Measurements from ENCODE around the gene MAP4.
A peak's percentile ranks its signal among the peaks of the same experiment; 100 is the strongest.
"Not testable (repeated sequence)": the region's sequence is repeated elsewhere in the genome, so short reads cannot be mapped to it uniquely, and the experiment has no call there.

The MAP4 gene

DNA sequence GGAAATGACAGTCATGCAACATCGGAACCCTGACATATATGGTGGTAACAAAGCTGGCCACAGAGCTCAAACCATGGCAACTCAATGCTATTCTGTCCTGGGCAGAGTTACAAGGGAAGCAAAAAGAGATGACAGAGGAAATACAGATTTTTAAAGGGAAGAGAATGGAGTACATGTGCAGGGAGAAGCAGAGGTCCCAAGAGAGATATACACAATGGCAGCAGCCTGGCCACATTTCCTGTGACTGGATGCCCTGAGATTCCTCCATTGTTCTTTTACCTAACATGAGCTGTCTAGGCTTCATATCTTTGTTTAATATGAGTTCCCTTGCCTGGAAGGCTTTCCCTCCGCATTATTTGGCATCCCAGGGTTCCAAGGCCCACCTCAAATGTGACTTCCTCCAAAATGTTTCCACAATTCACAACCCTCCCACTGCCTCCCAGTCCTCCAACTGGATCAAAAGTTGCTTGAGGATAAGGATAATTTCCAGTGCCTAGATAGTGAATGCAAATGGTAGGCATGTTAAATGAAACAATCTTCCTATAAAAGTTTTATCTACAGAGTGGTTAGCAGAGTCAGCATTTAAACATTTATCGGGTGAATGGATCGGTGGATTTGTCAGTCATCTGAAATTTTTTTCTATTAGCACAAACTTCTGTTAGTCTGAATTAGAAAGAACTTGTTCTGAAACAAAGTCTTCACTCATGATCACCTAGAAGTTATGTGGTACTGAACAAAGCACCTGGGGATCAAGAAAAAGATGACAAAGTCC is 127.0 kb downstream of the MAP4 start:
- no peak for DNase-seq (ENCODE audit: low read depth)
- TF ChIP-seq, protein P1, sequence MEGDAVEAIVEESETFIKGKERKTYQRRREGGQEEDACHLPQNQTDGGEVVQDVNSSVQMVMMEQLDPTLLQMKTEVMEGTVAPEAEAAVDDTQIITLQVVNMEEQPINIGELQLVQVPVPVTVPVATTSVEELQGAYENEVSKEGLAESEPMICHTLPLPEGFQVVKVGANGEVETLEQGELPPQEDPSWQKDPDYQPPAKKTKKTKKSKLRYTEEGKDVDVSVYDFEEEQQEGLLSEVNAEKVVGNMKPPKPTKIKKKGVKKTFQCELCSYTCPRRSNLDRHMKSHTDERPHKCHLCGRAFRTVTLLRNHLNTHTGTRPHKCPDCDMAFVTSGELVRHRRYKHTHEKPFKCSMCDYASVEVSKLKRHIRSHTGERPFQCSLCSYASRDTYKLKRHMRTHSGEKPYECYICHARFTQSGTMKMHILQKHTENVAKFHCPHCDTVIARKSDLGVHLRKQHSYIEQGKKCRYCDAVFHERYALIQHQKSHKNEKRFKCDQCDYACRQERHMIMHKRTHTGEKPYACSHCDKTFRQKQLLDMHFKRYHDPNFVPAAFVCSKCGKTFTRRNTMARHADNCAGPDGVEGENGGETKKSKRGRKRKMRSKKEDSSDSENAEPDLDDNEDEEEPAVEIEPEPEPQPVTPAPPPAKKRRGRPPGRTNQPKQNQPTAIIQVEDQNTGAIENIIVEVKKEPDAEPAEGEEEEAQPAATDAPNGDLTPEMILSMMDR (IDR thresholded peaks at IDR 0.05; ENCODE audit: low read depth, low read length, missing control alignments), result no peak
- in situ Hi-C loops (cut with HindIII; ENCODE audit: low sequenced_read_pairs), result no loop called here
- no peak overlapping the region for H3K4me3 ChIP-seq (ENCODE audit: low read depth, low read length)

DNA sequence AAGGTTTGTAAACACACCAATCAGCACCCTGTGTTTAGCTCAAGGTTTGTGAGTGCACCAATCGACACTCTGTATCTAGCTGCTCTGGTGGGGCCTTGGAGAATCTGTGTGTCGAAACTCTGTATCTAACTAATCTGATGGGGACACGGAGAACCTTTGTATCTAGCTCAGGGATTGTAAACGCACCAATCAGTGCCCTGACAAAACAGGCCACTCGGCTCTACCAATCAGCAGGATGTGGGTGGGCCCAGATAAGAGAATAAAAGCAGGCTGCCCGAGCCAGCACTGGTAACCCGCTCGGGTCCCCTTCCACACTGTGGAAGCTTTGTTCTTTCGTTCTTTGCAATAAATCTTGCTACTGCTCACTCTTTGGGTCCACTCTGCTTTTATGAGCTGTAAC is 128.2 kb downstream of the MAP4 start:
- DNase-seq (ENCODE audit: low read depth); in situ Hi-C loops (cut with HindIII; ENCODE audit: low sequenced_read_pairs): not testable (repeated sequence)

GRCh38 chr3:47885168-47885567 is 131.0 kb downstream of the MAP4 start:
- no peak for DNase-seq (ENCODE audit: low read depth)
- TF ChIP-seq, protein P1 (IDR thresholded peaks at IDR 0.05; ENCODE audit: low read depth, low read length, missing control alignments), result no peak
- no peak overlapping the region for H3K4me3 ChIP-seq (ENCODE audit: low read depth, low read length)
- in situ Hi-C loops (cut with HindIII; ENCODE audit: low sequenced_read_pairs), result no loop called here

More for the DNA sequence above, 128.2 kb downstream of the MAP4 start:
- H3K4me3 ChIP-seq (ENCODE audit: low read depth, low read length), result not testable (repeated sequence)

- TF ChIP-seq, protein P1 (IDR thresholded peaks at IDR 0.05; ENCODE audit: low read depth, low read length, missing control alignments), result no peak
- in situ Hi-C loops (cut with HindIII; ENCODE audit: low sequenced_read_pairs), result no loop called here
- DNase-seq (ENCODE audit: low read depth), result no peak
- no peak overlapping the region for H3K4me3 ChIP-seq (ENCODE audit: low read depth, low read length)
These were observed 131.6 kb downstream of the MAP4 start for GRCh38 chr3:47884603-47885002.

GRCh38 chr3:47882338-47882737 is 133.9 kb downstream of the MAP4 start:
- TF ChIP-seq, protein P1 (IDR thresholded peaks at IDR 0.05; ENCODE audit: low read depth, low read length, missing control alignments), result no peak
- no peak for DNase-seq (ENCODE audit: low read depth)
- in situ Hi-C loops (cut with HindIII; ENCODE audit: low sequenced_read_pairs), result no loop called here
- H3K4me3 ChIP-seq (ENCODE audit: low read depth, low read length), result no peak overlapping the region

GRCh38 chr3:47877719-47878118 is 138.5 kb downstream of the MAP4 start:
- H3K4me3 ChIP-seq (ENCODE audit: low read depth, low read length), result no peak overlapping the region
- in situ Hi-C loops (cut with HindIII; ENCODE audit: low sequenced_read_pairs), result no loop called here
- TF ChIP-seq, protein P1 (IDR thresholded peaks at IDR 0.05; ENCODE audit: low read depth, low read length, missing control alignments), result no peak
- DNase-seq (ENCODE audit: low read depth), result no peak

DNA sequence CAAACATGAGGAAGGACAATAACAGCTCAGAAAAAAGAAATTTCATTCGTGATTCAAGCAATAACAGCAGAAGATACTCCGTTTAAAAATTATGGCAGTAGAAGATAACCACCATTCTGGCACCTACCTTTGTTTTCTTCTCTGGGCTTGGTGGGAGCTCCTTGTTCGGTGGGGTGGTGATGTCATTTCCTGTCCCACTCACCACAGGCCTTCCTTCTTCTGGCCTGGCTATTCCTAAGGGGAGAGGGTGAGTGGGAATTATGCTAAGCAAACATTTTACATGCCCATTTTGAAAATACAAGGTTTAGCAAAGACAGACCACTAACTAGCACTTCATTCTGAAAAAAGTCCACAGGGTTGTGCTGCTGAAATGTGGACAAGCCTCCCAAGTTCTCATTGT is 138.9 kb downstream of the MAP4 start:
- TF ChIP-seq, protein P1 (IDR thresholded peaks at IDR 0.05; ENCODE audit: low read depth, low read length, missing control alignments), result no peak
- in situ Hi-C loops (cut with HindIII; ENCODE audit: low sequenced_read_pairs), result no loop called here
- H3K4me3 ChIP-seq (ENCODE audit: low read depth, low read length), result no peak overlapping the region
- peak; percentile 36 for DNase-seq (ENCODE audit: low read depth)

All from astrocyte of the cerebellum (primary cell).